GM19238 (cell line): ENCODE data around the gene WHAMM.
"Not testable (repeated sequence)": the region's sequence is repeated elsewhere in the genome, so short reads cannot be mapped to it uniquely, and the experiment has no call there.

Experiments used
- DNase-seq: peaks from one replicate; pipeline ENCODE4 v3.0.0; 2011; ENCODE audit warnings: low spot score; ENCODE audit not compliant: insufficient read length

WHAMM gene

GRCh38 chr15:82862886-82863285 is 53.5 kb downstream of the WHAMM start:
- no peak for DNase-seq

GRCh38 chr15:82864967-82865366 is 55.5 kb downstream of the WHAMM start:
- DNase-seq = no peak

- not testable (repeated sequence) for DNase-seq
Observed at GRCh38 chr15:82865581-82865980, 56.2 kb downstream of the WHAMM start.

- DNase-seq = not testable (repeated sequence)
Observed at GRCh38 chr15:82865981-82866380, 56.6 kb downstream of the WHAMM start.

DNA sequence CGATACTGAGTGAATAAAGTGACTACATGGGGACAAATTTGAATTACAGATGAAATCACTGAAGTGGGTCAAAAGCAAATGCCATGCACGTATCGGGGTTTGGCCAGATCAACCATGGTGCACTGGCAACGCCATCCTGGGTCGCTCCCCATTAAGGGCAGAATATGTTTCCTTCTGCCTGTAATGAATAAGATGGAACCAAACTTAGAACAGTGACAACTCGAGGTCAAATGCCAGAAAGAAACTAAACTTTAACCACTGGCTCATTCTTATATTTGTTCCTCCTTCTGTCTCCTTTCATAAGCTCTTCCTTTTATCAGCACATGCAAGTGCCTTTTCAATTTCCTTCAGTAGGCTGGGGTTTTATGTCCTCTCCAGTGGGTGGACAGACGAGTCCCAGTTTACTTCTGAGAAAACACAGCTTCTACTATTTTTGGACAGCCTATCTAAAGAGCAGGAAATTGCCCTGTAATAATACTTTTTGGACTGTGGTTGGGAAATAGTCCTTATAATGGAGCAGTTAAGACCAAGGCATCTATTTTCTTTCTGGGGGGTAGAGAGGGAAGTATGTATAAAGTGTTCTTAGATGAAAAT is 61.4 kb downstream of the WHAMM start:
- DNase-seq = no peak

- no peak for DNase-seq
Observed at GRCh38 chr15:82871358-82871757, 61.9 kb downstream of the WHAMM start.

DNA sequence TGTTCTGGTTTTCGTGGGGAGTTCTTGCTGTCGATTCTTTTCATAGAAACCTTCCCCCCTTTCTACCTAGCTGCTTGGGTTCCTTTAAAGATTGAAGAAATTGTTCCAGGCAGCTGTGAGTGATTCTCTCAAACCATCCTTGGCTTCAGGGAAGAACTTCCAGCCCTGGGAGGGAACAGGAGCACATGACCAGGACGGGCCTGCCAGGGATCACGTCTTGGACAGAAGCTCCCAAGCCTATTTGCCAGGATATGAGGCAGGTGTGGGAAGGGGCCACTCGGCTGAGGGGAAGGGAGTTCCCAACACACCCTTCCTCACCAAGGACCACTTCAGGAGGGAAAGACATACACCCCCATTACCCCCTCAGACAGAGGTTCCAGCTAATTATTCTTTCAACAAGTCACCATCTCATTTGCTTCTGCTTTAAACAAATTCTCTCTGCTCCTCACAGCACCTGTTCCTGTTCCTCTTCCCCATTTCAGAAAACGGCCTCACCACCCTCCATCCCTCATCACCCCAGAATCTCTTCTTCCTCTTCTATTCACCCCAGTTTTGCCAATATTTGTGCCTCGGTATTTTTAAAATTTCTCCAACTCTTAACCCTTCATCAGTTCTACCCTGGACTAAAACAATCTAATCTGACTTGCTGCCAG is 62.5 kb downstream of the WHAMM start:
- DNase-seq = no peak

GRCh38 chr15:82873000-82873680 is 63.7 kb downstream of the WHAMM start:
- no peak for DNase-seq

GRCh38 chr15:82874267-82874666 is 64.8 kb downstream of the WHAMM start:
- DNase-seq = no peak

DNA sequence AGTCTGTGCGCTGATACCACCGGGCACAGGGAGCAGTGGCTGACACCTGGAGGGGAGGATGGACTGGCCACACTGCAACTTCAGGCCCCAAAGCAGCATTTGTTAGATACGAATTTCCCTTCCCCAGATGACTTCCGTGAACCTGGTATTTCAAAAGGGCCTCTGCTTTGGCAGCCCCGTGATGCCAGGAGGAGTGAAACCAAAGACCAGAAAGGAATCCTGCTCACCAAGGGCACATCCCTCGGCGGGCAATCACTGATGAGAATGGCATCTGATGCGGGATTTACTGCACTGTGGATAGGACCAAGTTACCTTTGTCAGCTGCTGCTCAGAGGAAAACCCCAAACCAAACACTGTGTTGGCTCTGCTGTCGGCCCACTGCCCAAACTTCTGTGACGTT is 65.5 kb downstream of the WHAMM start:
- DNase-seq = no peak

DNA sequence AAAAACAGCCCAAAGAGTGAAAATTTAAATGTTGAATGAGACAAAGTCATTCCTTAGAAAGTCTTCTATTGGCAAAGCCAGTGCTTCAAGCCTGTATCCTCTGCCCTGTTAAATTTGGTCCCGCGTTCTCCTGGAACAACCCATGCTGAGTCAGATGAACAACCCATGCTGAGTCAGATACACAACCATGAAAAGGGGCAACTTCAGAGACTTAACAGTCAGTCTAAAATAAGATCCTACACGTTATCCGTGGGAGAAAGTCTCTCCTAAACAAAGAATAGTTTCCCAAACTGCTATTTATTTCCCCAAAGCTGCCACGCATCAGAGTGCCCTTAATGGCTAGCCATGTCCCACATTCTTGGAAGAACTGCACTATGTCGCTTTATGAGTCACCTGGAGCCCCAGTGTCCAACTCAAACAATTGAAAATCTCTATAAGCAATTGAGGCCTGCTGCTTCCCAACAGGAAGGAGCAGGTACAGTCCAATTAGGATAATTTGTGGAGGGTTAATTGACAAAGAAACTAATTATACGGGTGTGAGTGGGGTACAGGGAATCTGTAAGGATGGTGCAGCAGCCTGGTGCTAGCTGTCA is 66.1 kb downstream of the WHAMM start:
- DNase-seq = no peak

DNA sequence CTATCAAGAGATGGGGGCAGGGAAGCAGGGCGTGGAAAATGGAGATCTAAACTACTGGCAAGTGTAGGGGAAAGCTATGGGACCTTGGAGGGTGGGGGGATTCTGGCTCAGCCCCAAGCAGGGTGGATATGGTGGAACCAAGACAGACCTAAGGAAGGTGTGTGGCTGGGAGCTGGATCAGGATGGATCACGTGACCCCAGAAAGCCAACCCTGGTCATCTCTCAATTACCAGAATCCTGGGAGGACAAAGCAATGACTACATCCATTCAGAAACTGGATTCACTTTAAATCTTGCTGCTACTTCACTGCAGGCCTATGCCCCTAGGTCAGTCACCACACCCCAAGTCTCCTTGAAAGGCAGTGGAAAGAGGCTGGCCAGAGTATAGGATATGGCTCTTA is 68.4 kb downstream of the WHAMM start:
- DNase-seq = no peak

DNA sequence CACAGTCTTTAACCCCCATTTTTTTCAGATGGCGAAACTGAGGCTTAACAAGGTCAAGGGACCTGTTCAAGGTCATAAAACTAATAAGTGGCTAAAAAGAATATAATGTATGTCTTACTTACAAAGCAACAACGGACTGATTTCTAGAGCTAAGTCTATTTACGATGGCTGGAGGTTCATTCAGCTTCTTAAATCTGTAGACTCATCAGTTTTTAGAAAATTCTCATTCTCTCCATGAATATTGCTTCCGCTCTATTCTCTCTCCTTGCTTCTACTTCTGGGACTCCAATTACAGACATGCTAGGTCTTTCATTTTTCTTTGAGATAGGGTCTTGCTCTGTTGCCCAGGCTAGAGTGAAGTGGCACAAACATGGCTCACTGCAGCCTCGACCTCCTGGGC is 68.9 kb downstream of the WHAMM start:
- no peak for DNase-seq

DNA sequence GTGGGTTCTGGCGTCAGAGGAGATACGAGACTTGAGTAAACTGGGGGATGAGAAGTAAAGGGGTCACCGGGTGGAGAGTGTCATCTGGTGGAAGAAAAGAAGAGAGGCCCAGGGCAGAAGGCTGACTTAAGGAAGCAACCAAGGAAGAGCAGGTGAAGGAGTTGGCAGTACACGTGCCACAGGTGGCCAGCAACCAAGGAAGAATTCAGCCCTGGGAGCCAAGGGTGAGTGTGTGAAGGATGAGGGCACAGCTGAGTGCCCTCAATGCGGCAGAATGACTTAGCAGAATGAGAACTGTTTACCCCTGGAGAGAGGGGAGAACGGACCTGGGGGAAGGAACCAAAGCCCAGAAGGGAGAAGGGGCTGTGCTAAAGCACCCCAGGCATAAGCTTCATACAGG is 71.3 kb downstream of the WHAMM start:
- no peak for DNase-seq

GRCh38 chr15:82881747-82882146 is 72.3 kb downstream of the WHAMM start:
- DNase-seq = no peak

DNA sequence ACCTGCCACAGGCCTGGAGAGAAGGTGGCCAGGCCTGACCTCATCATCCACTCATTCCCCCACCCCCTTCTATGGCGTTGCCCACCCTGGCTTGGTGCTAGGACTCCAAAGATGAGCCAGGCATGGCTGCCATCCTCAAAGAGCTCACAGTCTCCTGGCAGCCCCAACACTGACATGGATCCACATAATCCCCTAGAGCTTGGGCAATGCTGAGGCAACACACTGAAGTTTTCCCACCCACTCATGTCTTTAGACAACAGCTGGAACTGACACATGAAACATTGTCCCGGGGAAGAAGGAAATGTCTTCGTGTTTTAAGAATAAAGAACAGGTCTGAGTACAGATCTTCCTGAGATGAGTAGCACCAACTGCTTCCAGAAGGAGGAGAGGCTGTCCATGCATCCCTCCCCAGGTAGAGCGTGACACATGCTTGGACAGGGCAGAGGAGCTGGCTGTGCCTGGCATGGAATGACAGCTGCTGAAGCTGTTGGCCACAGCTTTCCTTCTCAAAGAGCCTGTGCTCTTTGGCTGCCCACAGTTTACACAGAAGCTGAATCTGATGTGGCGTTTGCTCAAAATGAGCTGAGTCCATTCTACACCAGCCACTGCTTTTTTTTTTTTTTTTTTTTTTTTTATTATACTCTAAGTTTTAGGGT is 73.0 kb downstream of the WHAMM start:
- DNase-seq = no peak
